Non-pigmented ciliary epithelial cell (primary cell): ENCODE measurements around the gene DHRS1.

Experiments used
- DNase-seq: peaks from one replicate; pipeline ENCODE4 v3.0.0-alpha.2; 2010; ENCODE audit warnings: low read depth

Gene DHRS1

GRCh38 chr14:24262821-24263733 is 36.5 kb downstream of the DHRS1 start, which contains the start of gene TGM1:
Gene TGM1 (minus strand): TSS chr14:24263177. CDS start chr14:24262352, 825 bp downstream.
- no peak for DNase-seq

- no peak for DNase-seq
Measured at GRCh38 chr14:24261969-24262327, 37.6 kb downstream of the DHRS1 start.

GRCh38 chr14:24261256-24261968 is 38.2 kb downstream of the DHRS1 start:
- DNase-seq, result no peak

- no peak for DNase-seq
Measured at GRCh38 chr14:24260780-24261157, 38.8 kb downstream of the DHRS1 start.

- DNase-seq, result no peak
Measured at GRCh38 chr14:24260026-24260779, 39.4 kb downstream of the DHRS1 start.

- DNase-seq, result no peak
Measured at GRCh38 chr14:24259282-24260025, 40.1 kb downstream of the DHRS1 start.

GRCh38 chr14:24258548-24259265 is 40.9 kb downstream of the DHRS1 start:
- DNase-seq, result no peak

- no peak for DNase-seq
Measured at GRCh38 chr14:24258119-24258518, 41.5 kb downstream of the DHRS1 start.

GRCh38 chr14:24256960-24257359 is 42.6 kb downstream of the DHRS1 start:
- DNase-seq, result no peak

GRCh38 chr14:24255931-24256711 is 43.5 kb downstream of the DHRS1 start:
- no peak for DNase-seq

- DNase-seq, result no peak
Measured at GRCh38 chr14:24255438-24255837, 44.1 kb downstream of the DHRS1 start.

GRCh38 chr14:24254630-24255392 is 44.8 kb downstream of the DHRS1 start:
- no peak for DNase-seq

- no peak for DNase-seq
Measured at GRCh38 chr14:24253936-24254335, 45.6 kb downstream of the DHRS1 start.

- DNase-seq, result no peak
Measured at GRCh38 chr14:24252289-24253124, 47.1 kb downstream of the DHRS1 start.

GRCh38 chr14:24251880-24252288 is 47.7 kb downstream of the DHRS1 start:
- no peak for DNase-seq

GRCh38 chr14:24250354-24250753 is 49.2 kb downstream of the DHRS1 start:
- no peak for DNase-seq

- DNase-seq, result no peak
Measured at GRCh38 chr14:24249230-24250021, 50.2 kb downstream of the DHRS1 start.

- DNase-seq, result no peak
Measured at GRCh38 chr14:24247422-24247821, 52.2 kb downstream of the DHRS1 start.
